GM19468 (cell line): Measurements from ENCODE around the gene FAN1.

Experiments used
- ATAC-seq: cut with Tn5 transposase; IDR thresholded peaks from one replicate; pipeline ENCODE4 v1.9.1; 2021; ENCODE audit warnings: mild to moderate bottlenecking, moderate library complexity, moderate number of reproducible peaks; ENCODE audit not compliant: unreplicated experiment; ENCODE audit errors: extremely low read depth

The FAN1 gene

GRCh38 chr15:30919877-30920550 lies 16.3 kb downstream of the FAN1 start:
- peak; percentile 14 for ATAC-seq

DNA sequence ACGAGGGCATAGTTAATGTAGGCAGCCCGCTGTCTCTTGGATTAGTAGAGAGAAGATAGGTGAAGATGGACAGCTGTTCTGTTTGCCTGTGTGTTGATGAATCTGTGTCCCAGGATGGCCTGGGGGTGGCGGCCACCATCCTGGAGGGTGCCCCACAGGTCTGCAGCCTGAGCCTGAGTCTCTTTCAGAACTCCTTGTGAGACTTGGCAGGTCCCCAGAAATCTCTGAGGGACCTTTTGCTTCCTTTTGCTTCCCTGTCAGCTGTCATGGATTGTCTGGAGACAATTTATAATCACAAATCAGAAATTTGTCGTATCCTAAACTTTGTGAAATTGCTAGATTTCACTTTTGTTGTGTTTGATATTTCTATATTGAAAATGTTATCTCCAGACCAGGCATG lies 17.4 kb downstream of the FAN1 start:
- no peak for ATAC-seq

GRCh38 chr15:30921781-30922479 lies 18.2 kb downstream of the FAN1 start:
- no peak for ATAC-seq

DNA sequence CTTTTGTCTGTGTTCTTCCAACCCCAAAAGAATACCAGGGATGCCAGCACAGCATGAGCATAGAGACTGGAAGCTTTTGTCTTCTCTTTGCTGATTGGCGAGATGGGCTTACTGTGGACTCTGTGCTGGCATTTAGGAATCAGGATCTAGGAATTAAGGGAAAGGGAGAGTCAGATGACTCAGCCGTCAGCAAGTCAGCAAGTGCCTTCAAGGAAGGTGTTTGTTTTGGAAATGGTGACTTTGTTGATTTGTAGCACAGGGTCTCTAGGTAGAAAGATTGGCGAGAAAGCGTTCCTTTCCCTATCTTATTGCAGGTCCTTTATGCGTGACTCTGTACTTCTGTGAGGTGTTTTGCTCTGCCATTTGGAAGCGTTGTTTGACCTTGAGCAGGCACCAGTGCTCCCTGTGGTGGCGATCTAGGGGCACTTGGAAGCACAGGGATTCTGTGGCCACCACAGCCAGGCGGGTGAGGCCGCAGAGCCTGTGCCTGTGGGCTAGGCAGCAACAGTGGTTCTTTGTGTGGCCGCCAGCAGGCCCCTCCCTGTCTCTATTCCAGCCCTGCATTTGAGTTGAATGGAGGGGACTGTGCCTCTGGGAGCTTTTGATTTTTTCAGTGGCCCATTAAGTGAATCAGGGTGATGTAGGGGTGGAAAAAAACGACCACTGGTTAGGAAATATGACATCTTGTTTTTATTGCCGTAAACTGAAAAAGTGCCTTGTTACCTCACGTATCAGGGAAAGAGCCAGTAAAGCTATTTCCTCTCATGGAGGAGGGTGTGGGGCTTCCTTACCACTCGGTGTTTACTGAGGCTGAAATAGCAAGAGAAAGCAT lies 19.0 kb downstream of the FAN1 start:
- ATAC-seq, result no peak

DNA sequence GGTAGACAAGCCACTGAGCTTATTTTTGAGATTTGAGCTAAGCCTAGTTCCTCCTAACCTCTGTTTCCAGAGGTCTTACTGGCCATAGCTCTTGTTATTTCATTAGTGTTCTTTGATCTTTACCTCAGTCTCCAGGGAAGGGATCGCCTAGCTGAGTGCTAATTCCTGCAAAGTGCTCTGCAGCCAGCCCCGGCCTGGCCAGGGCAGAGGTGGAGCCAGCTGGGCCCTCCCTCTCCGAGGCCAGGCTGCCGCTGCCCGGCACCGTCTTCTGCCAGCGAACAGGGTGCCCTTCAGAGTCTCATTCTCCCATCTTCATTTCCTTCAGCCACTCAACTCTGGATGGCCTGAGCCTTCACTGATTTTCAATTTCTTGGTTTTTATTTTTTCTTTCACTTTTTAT lies 19.7 kb downstream of the FAN1 start:
- no peak for ATAC-seq

DNA sequence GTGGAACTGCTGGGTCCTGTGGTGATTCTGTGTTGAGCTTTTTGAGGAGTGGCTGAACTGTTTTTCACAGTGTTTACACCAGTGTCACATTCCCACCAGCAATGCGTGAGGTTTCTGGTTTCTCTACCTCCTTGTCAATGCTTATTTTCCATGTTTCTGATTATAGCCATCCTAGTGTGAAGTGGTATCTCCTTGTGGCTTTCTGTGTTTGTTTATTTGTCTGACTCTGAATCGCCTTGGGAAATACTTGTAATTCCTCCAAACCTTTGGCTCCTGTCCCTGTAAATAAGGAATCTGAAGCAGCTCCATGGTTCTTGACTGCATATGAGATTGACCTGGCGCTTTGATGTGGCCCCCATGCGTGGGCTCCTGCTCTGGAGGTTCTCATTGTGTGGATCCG lies 20.6 kb downstream of the FAN1 start:
- ATAC-seq, result no peak

GRCh38 chr15:30925686-30926085 lies 22.0 kb downstream of the FAN1 start:
- no peak for ATAC-seq

- no peak for ATAC-seq
These were observed 22.4 kb downstream of the FAN1 start for GRCh38 chr15:30926161-30926560.

DNA sequence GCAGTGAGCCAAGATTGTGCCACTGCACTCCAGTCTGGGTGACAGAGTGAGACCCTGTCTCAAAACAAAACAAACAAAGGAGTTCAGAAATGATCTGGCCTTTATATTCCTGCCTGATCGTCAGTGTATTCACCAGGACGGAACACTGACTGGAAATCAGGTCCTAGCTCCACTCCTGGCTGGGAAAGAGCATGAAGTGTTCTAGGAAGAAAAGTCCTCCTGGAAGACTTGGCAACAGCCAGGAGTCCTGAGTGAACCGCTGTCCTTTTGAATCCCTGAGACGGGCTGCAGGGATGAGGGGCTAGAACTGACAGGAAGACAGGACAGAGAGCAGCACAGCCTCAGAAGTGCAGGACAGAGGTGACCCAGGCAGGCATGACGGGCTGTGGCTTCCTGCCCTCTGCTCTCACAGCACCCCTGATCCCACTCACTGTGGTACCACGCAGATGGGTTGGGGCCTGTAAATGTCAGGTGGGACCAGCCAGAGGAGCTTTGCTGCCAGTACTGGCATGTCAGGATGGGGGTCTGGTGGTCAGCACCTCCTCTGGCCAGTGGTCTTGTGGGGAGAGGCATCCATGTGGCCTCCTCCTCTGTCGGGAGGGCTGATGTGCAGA lies 23.5 kb downstream of the FAN1 start:
- ATAC-seq, result no peak

GRCh38 chr15:30928076-30928475 lies 24.4 kb downstream of the FAN1 start:
- ATAC-seq, result no peak

GRCh38 chr15:30929064-30929669 lies 25.5 kb downstream of the FAN1 start:
- ATAC-seq, result no peak

GRCh38 chr15:30929982-30930381 lies 26.3 kb downstream of the FAN1 start:
- no peak for ATAC-seq

- no peak for ATAC-seq
These were observed 26.7 kb downstream of the FAN1 start for GRCh38 chr15:30930422-30930821.

DNA sequence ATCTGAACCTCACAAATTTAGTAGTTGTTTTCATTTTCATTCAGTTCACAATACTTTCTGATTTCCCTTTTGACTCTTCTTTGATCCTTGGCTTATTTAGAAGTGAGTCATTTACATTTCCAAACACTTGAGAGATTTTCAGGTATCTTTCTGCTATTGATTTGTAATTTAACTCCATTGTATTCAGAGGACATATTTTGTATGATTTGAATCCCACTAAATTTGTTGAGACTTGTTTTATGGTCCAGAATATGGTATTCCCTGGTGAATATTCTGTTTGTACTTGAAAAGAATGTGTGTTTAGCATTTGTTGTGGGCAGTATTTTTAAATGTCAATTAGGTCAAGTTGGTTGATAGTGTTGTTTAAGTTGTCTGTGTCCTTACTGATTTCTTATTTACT lies 29.6 kb downstream of the FAN1 start:
- no peak for ATAC-seq

- ATAC-seq, result no peak
These were observed 35.4 kb downstream of the FAN1 start for GRCh38 chr15:30939161-30939560.

DNA sequence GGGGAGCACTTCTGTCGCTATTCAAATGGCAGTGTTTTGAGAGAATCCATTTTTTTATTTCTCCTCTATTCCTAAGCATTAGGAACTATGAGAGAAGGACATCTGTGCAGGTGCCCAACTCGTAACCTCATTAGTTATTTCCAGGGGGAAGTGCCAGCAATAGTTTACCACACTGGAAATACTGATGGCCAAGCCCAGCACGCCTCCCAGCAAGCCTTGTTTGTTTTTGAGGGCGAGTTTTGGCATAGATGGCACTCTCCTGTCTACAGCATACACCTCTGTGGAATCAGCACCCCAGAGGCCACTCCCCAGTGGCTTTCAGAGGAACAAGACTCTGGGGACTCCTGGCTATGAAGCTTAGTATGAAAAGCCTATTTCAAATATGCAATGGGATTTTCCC lies 36.6 kb downstream of the FAN1 start:
- ATAC-seq, result no peak

GRCh38 chr15:30941520-30941919 lies 37.8 kb downstream of the FAN1 start:
- no peak for ATAC-seq

DNA sequence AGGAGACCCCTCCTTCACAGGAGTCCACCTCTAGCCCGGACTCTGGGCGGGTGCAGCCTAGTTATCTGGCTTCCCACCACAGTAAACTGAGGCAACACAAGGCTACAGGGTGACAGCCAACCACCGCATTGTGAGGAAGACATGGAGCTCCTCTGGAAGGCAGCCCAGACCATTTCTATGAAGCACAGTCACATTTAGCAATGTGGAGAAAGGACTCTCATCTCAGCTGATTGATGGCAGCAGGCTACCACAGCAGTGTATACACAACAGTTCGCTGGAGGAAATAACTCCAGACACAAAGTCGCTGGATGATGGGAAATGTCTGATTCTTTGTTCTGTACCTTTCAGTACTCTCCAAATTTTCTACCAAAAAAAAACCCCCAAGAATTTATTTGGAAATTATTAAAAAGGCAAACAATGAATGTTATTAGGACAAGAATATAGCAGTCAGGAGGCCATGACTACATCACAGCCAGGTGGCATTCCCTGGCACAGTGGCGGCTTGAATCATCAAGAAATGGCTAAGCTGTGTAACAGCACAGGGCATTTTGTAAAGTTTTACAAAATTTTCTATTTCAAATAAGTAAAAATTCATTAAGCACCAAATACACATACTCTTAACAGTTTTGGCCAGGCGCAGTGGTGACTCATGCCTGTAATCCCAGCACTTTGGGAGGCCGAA lies 40.1 kb downstream of the FAN1 start:
- no peak for ATAC-seq

GRCh38 chr15:30953183-30953582 lies 49.5 kb downstream of the FAN1 start:
- no peak for ATAC-seq
